MM.1S (cell line): ENCODE results near the gene CYTIP.
"Not testable (repeated sequence)": the region's sequence is repeated elsewhere in the genome, so short reads cannot be mapped to it uniquely, and the experiment has no call there.

Experiments used
- DNase-seq: peaks from one replicate; pipeline ENCODE4 v3.0.0-alpha.2; 2015
- H2AFZ ChIP-seq: fragments of 300-600 bp; sonication (generic); 2 replicates; pipeline ENCODE4 v1.6.0; 2016; ENCODE audit warnings: antibody characterized with exemption, low read length
- H3F3A ChIP-seq: fragments of 300-600 bp; sonication (generic); 2 replicates; pipeline ENCODE4 v1.6.1; 2016; ENCODE audit warnings: mild to moderate bottlenecking, antibody characterized with exemption, low read length, moderate library complexity, mixed read lengths; ENCODE audit not compliant: insufficient read depth
- H3K27ac ChIP-seq: fragments of 300-600 bp; sonication (generic); 2 replicates; pipeline ENCODE4 v1.5.1; 2016; ENCODE audit warnings: mild to moderate bottlenecking, low read length
- H3K27me3 ChIP-seq: fragments of 300-600 bp; sonication (generic); replicated peaks from 2 replicates; pipeline ENCODE4 v1.6.0; 2016; ENCODE audit warnings: low read length; ENCODE audit not compliant: insufficient read depth
- H3K36me3 ChIP-seq: fragments of 300-600 bp; sonication (generic); replicated peaks from 2 replicates; pipeline ENCODE4 v1.6.1; 2016; ENCODE audit warnings: mild to moderate bottlenecking, low read length, mixed read lengths; ENCODE audit not compliant: insufficient read depth
- H3K4me1 ChIP-seq: fragments of 300-600 bp; sonication (generic); 2 replicates; pipeline ENCODE4 v1.6.1; 2016; ENCODE audit warnings: low read length, mixed read lengths
- H3K4me2 ChIP-seq: fragments of 300-600 bp; sonication (generic); 2 replicates; pipeline ENCODE4 v1.6.0; 2016; ENCODE audit warnings: low read depth, low read length
- H3K4me3 ChIP-seq: fragments of 300-600 bp; sonication (generic); 2 replicates; pipeline ENCODE4 v1.5.1; 2016; ENCODE audit warnings: low read length, mixed read lengths
- H3K79me2 ChIP-seq: fragments of 300-600 bp; sonication (generic); 2 replicates; pipeline ENCODE4 v1.6.1; 2016; ENCODE audit warnings: mixed run types, low read length, mixed read lengths
- H3K9ac ChIP-seq: fragments of 300-600 bp; sonication (generic); 2 replicates; pipeline ENCODE4 v1.6.1; 2016; ENCODE audit warnings: low read length, mixed read lengths
- H3K9me2 ChIP-seq: fragments of 300-600 bp; sonication (generic); replicated peaks from 2 replicates; pipeline ENCODE4 v1.6.1; 2016; ENCODE audit warnings: mild to moderate bottlenecking, low read length, mixed read lengths; ENCODE audit not compliant: insufficient read depth
- H3K9me3 ChIP-seq: fragments of 300-600 bp; sonication (generic); replicated peaks from 2 replicates; pipeline ENCODE4 v1.6.1; 2016; ENCODE audit warnings: mild to moderate bottlenecking, low read length, mixed read lengths; ENCODE audit not compliant: insufficient read depth
- H4K20me1 ChIP-seq: fragments of 300-600 bp; sonication (generic); 2 replicates; pipeline ENCODE4 v1.6.1; 2016; ENCODE audit warnings: mild to moderate bottlenecking, low read length, moderate library complexity, mixed read lengths; ENCODE audit not compliant: insufficient read depth
- CTCF ChIP-seq: fragments of 300-600 bp; sonication (generic); IDR thresholded peaks from 2 replicates; pipeline ENCODE4 v1.5.1; 2016; ENCODE audit warnings: antibody characterized with exemption, low read length, mixed read lengths
- EZH2 ChIP-seq: fragments of 300-600 bp; sonication (generic); optimal IDR thresholded peaks from 2 replicates; pipeline ENCODE3; 2017; ENCODE audit warnings: low read depth, mild to moderate bottlenecking, antibody characterized with exemption, low read length, mixed read lengths
- EZH2phosphoT487 ChIP-seq: fragments of 300-600 bp; sonication (generic); IDR thresholded peaks from 2 replicates; pipeline ENCODE4 v1.6.1; 2018; ENCODE audit warnings: antibody characterized with exemption, low read length

CYTIP gene

GRCh38 chr2:157414050-157414449 is 29.8 kb downstream of the CYTIP start:
- Histone ChIP-seq H3K4me3 (no peak overlapping the region), H3K4me1 (no peaks in the 10 kb centered on the region; the same call in 1 of the 2 replicates), H3K9me3 (no peaks in the 10 kb centered on the region), H2AFZ (no peak overlapping the region), H3K79me2 (peaks cover 30% of the 10 kb centered on the region), H4K20me1 (no peaks in the 10 kb centered on the region), H3K9me2 (no peaks in the 10 kb centered on the region), H3K27ac (no peak overlapping the region), H3K4me2 (no peak overlapping the region), H3F3A (peaks cover 22% of the 10 kb centered on the region; the same call in 1 of the 2 replicates), H3K27me3 (no peaks in the 10 kb centered on the region), H3K36me3 (peaks cover 25% of the 10 kb centered on the region), H3K9ac (no peak overlapping the region)
- DNase-seq, result no peak
- no peak for TF ChIP-seq CTCF
- no peak for TF ChIP-seq EZH2phosphoT487
- TF ChIP-seq EZH2, result no peak

GRCh38 chr2:157413326-157414035 is 30.4 kb downstream of the CYTIP start:
- TF ChIP-seq CTCF (no peak), EZH2 (no peak), EZH2phosphoT487 (no peak)
- Histone ChIP-seq H3K27me3 (no peaks in the 10 kb centered on the region), H2AFZ (no peak overlapping the region), H3K4me3 (no peak overlapping the region), H3F3A (peaks cover 22% of the 10 kb centered on the region; the same call in 1 of the 2 replicates), H3K36me3 (peaks cover 25% of the 10 kb centered on the region), H3K9me3 (no peaks in the 10 kb centered on the region; the same call in 1 of the 2 replicates), H3K9me2 (no peaks in the 10 kb centered on the region), H3K9ac (no peak overlapping the region), H3K79me2 (peaks cover 27% of the 10 kb centered on the region), H3K4me1 (no peaks in the 10 kb centered on the region), H4K20me1 (no peaks in the 10 kb centered on the region), H3K27ac (no peak overlapping the region), H3K4me2 (no peak overlapping the region)
- no peak for DNase-seq

GRCh38 chr2:157411624-157412336 is 32.1 kb downstream of the CYTIP start:
- H3K9me3 ChIP-seq, result no peaks in the 10 kb centered on the region; the same call in 1 of the 2 replicates
- no peaks in the 10 kb centered on the region; the same call in 1 of the 2 replicates for H3K4me1 ChIP-seq
- no peak overlapping the region for H3K4me3 ChIP-seq
- peaks cover 14% of the 10 kb centered on the region for H3K79me2 ChIP-seq
- no peaks in the 10 kb centered on the region for H3K27me3 ChIP-seq
- no peak overlapping the region for H2AFZ ChIP-seq
- H4K20me1 ChIP-seq, result no peaks in the 10 kb centered on the region
- no peak overlapping the region for H3K9ac ChIP-seq
- peaks cover 26% of the 10 kb centered on the region for H3F3A ChIP-seq
- H3K36me3 ChIP-seq, result peaks cover 20% of the 10 kb centered on the region
- TF ChIP-seq EZH2phosphoT487 (no peak), EZH2 (no peak), CTCF (no peak)
- DNase-seq, result no peak
- no peak overlapping the region for H3K4me2 ChIP-seq
- H3K27ac ChIP-seq, result no peak overlapping the region
- no peaks in the 10 kb centered on the region for H3K9me2 ChIP-seq

- H3K27ac ChIP-seq, result peak overlapping the region; percentile 64; the same call in 1 of the 2 replicates
- not testable (repeated sequence) for H3K27me3 ChIP-seq, H4K20me1 ChIP-seq, H3K9me3 ChIP-seq, H3K36me3 ChIP-seq, H3K4me2 ChIP-seq, H3K4me3 ChIP-seq, DNase-seq, H3K9me2 ChIP-seq, H3K9ac ChIP-seq, H2AFZ ChIP-seq, H3K79me2 ChIP-seq
- peaks cover 32% of the 10 kb centered on the region for H3F3A ChIP-seq
- peaks cover 17% of the 10 kb centered on the region for H3K4me1 ChIP-seq
These were observed 38.5 kb downstream of the CYTIP start for GRCh38 chr2:157405398-157405797.
